Jurkat, Clone E6-1 (cell line): ENCODE results near the gene TOMT.

Source experiments
- DNase-seq: peaks from one replicate; pipeline ENCODE4 v3.0.0-alpha.2; 2011; ENCODE audit warnings: low read depth, low spot score
- H3K4me3 ChIP-seq: 2 replicates; pipeline ENCODE4 v1.5.1; 2011; ENCODE audit warnings: mild to moderate bottlenecking, low read length, control low read depth, moderate library complexity

The TOMT gene

DNA sequence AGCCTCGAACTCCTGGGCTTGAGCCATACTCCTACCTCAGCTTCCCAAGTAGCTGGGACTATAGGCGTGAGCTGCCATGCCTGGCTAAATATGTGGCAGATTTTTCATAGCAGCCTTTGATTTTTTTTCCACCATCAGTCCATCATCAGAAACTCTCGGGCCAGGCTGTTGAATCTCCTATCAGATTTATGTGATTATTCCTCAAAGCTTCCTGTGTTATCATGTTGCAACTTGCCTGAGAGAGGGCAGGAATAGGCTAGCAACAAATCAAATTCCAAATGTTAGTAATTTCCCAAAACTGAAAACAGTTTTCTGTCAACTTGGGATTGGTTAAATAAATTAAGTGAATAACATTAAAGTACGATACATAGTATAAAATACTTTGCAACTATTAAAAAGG, 21.6 kb upstream of the TOMT start:
- DNase-seq: no peak
- H3K4me3 ChIP-seq: no peak overlapping the region

DNA sequence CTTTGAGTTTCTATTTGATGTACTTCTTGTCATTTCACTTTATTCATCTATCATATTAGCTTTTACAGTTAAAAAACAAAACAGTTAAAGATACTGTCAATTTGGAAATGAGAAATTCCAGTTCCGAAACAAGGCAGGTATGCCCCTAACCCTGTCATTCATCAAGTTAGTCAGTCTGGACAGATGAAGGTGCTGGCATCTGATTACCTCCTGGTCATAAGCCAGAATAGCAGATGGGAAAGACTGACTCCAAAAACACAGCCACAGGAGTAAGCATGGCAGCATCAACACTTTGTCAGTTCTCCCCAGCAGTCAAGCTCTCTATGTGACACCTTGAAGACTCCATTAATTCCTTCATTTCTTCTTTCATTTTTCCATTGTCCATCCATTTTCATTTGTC, 20.8 kb upstream of the TOMT start:
- no peak overlapping the region for H3K4me3 ChIP-seq
- no peak for DNase-seq

DNA sequence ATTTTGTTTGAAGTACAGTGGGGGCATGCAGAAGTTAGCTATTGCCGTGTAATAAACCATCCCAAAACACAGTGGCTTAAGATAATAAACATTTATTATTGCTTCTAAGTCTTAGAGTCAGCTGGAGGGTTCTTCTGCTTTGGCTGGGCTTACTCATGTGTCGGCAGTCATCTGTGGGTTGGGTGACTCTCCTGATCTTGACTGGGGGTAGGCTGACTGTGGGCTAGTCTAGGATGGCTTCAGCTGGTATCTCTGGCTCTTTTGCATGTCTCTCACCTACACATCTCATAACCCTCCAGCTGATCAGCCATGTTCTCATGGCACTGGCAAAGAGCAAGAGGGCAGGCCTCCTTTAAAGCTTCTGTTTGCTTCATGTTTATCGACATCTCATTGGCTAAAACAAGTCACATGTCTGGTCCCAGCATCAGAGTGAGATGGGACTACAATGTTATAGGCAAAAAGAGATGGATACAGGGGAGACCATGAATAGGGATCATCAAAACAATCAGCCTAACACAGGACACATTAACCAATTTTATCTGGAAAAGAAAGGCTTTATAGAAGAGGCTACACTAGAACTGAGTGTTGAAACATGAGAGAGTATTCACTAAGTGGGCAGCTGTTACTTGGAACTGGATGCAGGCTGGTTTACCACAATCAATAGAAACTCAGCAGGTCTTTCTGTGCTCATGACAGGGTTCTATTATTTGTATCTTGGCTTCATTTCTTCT, 19.9 kb upstream of the TOMT start:
- no peak for DNase-seq
- no peak overlapping the region for H3K4me3 ChIP-seq

- H3K4me3 ChIP-seq: no peak overlapping the region
- DNase-seq: no peak
Measured at GRCh38 chr11:72088076-72088808, 17.5 kb upstream of the TOMT start.

DNA sequence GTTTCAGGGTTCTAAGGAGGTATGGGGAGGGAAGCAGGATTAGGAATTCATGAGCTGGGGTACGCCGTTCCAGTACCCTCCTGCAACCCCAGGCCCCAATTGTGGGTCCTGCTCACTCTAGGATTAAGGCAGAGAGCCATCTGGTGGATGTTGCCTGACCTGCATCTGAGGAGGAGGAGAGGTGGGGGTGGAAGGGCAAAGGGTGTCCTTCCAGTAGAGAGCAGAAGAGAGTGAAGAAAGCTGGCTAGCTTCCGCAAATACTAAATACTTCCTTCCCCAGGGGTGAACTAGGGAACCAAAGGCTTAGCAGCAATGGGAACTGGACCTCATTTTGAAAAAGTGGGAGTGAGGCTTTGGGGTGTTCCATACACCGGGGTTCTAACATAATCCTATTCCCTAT, 14.4 kb upstream of the TOMT start:
- H3K4me3 ChIP-seq: no peak overlapping the region
- peak; percentile 55 for DNase-seq

- no peak overlapping the region for H3K4me3 ChIP-seq
- no peak for DNase-seq
Measured at GRCh38 chr11:72098741-72099140, 7.0 kb upstream of the TOMT start.

- DNase-seq: no peak
- no peak overlapping the region for H3K4me3 ChIP-seq
Measured at GRCh38 chr11:72100009-72100408, 5.7 kb upstream of the TOMT start.

GRCh38 chr11:72100462-72100861, 5.3 kb upstream of the TOMT start:
- no peak overlapping the region for H3K4me3 ChIP-seq
- no peak for DNase-seq

DNA sequence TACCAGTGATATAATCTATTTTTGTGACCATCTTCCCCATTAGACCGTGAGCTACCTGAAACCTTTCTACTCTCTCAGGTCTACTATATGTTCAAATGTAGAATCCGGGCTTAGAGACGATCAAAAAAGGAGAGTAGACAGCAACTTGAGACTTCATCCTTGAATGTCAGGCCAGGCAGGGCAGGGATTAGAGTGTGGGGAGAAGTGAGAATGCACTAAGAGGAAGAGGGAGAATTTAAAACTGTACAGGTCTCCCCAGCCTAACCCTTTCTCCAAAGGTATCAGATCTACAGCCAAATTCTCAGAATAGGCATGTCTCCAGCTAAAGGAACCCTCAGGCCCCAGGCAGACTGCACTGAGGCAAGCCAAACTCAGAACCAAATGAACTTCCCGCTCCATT, 3.6 kb upstream of the TOMT start:
- no peak for DNase-seq

DNA sequence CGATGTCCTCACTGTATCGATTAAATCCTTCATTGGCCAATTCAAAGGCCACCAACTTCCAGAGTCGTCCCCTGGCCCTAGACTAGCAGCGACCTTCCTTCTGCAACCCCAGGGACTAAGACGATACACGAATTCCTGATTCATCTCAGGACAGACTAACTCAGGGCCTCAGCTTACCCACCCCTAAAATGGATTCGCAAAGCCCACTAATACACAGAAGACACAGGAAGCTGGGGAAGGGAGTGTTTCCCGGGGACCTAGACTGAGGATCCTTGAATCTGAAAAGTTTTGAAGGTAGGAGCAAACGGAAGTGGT, 3.1 kb upstream of the TOMT start:
- no peak for DNase-seq
- H3K4me3 ChIP-seq: peak overlapping the region; percentile 97

More for the DNA sequence above, 3.6 kb upstream of the TOMT start:
- peak overlapping the region; percentile 97 for H3K4me3 ChIP-seq

GRCh38 chr11:72102946-72103753, 2.6 kb upstream of the TOMT start, which contains the start of gene LAMTOR1:
LAMTOR1 (minus strand) TSS chr11:72103297; CDS start chr11:72103224, 73 bp downstream.
- H3K4me3 ChIP-seq: peak within 1 kb of the TSS; percentile 97
- peak; percentile 97 for DNase-seq

DNA sequence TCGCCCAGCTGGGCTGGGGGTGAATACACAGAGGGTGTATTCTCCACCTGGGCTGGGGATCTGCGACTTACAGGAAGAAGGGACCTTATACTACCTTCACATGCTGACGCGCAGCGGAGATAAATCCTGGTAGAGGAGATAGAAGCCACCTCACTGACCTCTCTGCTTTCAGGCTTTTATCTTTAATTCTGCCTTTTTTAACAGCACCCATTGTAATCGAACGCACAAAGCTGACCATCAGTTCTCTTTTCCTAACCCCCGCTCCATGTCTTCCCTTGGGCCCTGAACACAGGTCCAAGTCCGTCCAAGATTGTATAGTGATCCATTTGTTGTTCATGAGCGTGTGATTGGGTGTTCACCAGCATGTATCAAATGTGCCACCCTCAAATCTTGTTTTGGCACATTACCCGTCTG, 2.0 kb upstream of the TOMT start:
- DNase-seq: no peak
- H3K4me3 ChIP-seq: peak overlapping the region; percentile 44

DNA sequence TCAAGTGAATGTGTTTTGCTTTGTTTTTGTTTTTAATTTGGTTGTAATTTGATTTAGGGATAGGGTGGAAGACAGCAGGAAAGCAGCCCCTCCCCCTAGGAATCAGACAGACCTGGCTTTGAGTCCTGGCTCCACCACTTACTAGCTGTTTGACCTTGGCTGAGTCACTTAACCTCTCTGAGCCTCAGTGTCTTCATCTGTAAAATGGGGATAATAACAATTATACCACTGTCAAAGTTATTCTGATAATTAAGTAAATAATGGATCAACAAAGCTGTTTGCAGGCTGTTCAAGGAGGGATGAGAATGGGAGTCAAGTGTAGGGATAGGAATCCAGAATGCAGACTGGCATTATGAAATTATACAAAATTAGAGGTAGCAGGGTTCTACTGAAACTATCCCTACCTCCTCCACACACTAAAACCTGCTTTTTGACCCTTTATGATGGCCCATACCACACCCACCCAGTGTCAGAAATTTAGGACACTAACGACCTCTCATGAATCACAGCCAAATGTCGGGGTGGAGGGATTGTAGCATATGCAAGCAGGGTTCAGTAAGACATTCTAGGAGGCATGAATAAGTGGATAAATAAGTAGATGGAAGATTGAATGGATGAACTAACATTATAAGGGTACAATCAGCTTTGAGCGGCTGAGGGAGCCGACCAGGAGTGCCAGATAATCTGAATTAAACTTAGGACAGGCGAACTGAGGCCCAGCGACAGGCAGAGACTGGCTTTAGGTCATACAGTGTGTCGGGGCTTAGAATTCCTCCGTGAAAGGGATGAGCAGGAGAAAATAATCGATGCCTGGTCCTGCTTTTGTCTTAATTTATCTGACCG, 5.8 kb downstream of the TOMT start:
- no peak for DNase-seq
- peak overlapping the region; percentile 91 for H3K4me3 ChIP-seq

- peak; percentile 100 for DNase-seq
Measured at GRCh38 chr11:72112143-72112977, 6.6 kb downstream of the TOMT start, which contains the start of gene ANAPC15. ANAPC15 (minus strand) TSS chr11:72112695; CDS start chr11:72111276, 1,419 bp downstream.

DNA sequence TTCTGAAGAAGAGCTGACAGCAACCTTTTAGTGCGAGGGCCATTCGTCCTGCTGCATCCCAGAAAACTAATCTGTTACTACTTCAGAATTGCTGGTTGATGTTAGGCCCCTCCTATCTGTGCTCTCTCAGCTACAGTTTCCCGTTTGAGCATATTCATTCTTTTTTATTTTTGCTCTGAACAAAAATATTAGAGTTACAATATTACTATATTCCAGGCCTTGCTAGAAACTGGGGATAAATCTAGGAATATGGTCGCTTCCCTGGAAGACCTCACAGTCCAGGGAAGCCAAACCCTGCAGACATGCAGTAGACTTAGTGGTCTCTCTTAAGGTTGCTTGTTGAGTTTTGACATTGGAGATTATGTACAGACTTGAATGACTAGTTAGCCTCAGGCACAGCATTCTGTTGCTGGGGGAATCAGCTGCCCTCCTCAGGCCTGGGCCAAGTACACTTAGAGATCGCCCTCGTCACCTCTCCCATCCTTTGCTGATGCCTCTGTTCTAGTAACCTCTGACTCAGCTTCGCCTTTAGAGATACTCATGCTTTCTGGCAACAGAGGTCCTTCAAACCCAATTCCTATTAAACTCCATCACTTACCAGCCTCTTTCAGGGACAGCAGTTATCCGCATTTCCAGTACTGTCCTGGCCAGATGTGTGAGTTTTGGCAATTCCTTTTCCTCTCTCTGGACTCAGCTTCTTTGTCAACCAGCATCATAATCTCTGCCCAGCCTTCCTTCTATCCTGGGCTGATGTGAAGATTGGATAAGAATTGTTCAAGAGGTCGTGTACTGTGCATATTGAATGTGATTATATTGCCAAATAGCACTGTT, 7.5 kb downstream of the TOMT start:
- no peak for DNase-seq
- peak overlapping the region; percentile 91 for H3K4me3 ChIP-seq

More at GRCh38 chr11:72112143-72112977, 6.6 kb downstream of the TOMT start, which contains the start of gene ANAPC15:
- peak within 1 kb of the TSS; percentile 91 for H3K4me3 ChIP-seq

DNA sequence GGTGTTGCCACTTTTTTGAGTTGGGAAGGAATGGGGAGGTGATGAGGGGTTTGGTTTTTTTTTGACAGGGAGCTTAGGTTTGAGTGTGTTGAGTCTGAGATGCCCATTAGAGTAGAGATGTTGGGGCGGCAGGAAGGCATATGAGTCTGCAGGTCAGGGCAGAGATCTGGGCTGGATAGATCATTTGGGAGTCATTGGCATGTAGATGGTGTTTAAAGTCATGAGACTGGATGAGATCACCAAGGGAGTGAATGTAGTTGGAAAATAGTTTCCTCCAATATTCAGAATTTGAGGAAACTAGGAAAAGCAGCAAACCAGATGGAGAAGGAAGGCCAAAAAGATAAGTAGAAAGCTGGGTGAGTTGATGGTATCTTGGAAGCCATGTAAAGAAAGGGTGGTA, 8.8 kb downstream of the TOMT start:
- no peak for DNase-seq
- no peak overlapping the region for H3K4me3 ChIP-seq

GRCh38 chr11:72116019-72116755, 10.5 kb downstream of the TOMT start:
- H3K4me3 ChIP-seq: no peak overlapping the region
- no peak for DNase-seq
